Stimulated activated naive CD4-positive, alpha-beta T cell treated with Interleukin-2 at 50 U/mL for 16 hours (primary cell): ENCODE measurements around the gene AZU1.
"Not testable (repeated sequence)": the region's sequence is repeated elsewhere in the genome, so short reads cannot be mapped to it uniquely, and the experiment has no call there.

Experiments used
- DNase-seq: peaks from one replicate; lab custom pipeline; 2025; lab: John Stamatoyannopoulos, UW

AZU1 gene

DNA sequence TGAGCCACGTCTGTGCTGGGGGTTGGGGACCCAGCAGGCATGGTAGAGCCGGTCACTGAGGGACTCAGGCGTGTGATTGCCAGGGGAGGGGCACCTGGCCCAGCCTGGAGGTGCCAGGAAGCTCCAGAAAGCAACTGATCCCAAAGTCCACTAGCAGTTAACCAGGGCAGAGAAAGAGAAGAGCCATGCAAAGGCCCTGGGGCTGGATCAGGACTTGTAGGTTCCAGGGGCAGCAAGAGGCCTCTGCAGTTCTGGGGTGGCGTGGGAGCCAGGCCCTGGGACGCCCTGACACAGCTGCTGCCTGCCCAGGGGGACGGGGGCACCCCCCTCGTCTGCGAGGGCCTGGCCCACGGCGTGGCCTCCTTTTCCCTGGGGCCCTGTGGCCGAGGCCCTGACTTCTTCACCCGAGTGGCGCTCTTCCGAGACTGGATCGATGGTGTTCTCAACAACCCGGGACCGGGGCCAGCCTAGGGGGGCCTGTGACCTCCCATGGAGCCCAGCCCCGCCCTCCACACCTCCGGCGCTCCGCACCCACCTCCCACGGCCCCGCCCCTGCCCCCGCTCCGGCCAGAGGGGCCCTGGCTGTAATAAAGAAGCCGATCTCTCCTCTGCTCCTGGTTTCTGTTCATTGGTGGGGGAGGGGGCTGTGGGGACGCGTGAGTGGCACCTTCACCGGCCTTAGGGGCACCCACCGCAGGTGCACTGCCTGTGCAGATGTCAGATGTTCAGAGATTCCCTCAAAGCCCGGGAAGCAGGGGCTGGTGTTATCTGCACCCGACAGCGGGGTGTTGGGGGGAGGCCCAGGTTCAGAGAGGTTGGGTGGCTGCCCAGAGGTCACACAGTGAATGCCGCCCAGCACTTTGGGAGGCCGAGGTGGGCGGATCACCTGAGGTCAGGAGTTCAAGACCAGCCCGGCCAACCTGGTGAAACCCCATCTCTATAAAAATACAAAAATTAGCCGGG is 4.1 kb downstream of the AZU1 start:
- DNase-seq, result no peak

DNA sequence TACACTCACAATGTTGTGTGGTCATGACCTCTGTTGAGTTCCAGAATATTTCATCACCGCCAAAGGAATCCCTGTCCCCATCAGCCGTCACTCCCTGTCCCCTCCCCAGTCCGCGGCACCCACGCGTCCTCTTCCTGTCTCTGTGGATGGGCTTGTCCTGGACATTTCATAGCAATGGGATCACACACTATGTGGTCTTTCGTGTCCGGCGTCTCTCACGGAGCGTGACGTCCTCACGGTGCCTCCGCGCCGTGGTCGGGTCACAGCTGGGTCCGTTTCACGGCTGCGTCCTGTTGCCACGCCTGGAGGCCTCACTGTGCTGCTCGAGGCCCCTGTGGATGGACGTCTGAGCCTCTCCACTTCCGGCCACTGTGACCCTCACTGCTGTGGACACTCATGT is 6.6 kb downstream of the AZU1 start:
- no peak for DNase-seq

DNA sequence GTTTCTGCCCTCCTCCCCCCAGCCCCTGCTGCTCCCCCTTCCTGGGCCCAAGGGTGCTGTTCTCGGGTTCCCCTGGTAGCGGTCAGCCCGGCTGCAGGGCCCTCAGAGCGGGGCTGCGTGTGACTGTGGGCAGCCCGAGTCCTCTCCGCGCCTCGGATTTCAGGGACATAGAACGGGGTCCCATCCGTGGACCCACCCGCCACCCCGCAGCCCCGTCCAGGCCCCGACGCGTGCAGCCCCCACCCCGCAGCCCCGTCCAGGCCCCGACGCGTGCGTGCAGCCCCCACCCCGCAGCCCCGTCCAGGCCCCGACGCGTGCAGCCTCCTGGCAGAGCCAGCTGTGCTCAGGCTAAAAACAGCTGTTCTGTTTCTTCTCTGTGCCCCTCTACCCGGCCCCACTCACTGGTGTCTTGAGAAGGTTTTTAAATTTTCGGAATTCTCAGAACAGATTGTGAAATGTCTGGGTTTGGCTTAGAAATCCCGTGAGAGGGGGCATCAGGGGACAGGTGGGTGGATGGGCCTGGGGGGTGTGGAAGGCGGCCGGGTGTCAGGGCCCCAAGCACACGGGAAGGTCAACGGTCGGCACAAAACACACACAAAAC is 7.7 kb downstream of the AZU1 start:
- no peak for DNase-seq

DNA sequence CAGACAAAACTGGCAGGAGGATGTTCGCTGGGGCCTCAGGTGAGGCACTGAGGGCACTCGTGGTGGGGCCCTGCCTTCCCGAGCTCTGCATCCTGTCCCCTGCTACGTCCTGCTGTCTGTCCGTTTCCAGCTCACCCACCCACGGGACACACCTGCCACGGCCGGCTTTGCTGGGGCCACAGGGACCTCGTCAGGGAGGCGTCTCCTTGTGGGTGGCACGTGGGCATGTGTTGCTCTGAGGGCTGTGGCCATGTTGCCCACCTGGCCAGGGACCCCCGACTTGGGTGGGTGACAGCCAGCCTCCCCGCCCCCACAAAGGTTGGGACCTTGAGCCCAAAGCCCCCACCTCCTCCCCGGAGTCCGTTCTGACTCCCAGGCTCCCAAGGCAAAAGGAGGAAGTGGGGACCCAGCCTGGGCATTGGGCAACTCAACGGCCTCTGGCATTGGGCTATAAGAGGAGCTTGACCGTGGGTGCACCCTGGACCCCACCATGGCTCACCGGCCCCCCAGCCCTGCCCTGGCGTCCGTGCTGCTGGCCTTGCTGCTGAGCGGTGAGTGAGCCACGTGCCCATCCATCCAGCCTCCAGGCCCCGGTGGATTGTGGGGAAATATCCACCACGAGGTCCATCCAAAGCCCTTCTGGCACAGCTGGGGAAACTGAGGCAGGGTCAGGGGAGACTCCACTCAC is 13.0 kb downstream of the AZU1 start, which contains the start of gene PRTN3:
Gene PRTN3 (plus strand): TSS at position 481 of the 688 bp plus-strand sequence. CDS start 10 bp downstream, at position 491.
- DNase-seq, result no peak

GRCh38 chr19:842802-843179 is 15.2 kb downstream of the AZU1 start:
- DNase-seq, result not testable (repeated sequence)

DNA sequence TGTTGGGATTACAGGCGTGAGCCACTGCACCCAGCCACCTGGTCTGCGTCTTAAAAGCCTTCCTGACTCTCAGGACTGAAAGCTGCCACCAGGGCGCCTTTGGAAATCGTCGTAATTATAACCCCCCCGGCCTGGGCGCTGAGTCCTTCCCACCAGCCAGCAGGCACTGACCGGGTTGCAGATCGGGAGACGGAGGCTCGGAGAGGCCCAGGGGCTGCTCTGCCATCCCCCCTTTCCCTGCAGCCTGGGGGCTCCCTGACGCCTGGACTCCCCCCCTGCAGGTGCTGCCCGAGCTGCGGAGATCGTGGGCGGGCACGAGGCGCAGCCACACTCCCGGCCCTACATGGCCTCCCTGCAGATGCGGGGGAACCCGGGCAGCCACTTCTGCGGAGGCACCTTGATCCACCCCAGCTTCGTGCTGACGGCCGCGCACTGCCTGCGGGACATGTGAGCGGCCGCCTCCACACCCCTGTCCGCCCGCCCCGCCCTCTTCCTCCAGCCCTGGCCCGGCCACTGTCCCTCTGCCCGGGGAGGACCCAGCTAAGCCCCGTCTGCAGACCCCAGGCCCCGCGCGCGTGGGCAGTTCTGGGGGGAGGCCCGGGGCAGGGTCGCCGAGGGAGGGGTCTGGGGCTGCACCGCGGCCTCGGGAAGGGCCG is 15.7 kb downstream of the AZU1 start:
- DNase-seq, result no peak

DNA sequence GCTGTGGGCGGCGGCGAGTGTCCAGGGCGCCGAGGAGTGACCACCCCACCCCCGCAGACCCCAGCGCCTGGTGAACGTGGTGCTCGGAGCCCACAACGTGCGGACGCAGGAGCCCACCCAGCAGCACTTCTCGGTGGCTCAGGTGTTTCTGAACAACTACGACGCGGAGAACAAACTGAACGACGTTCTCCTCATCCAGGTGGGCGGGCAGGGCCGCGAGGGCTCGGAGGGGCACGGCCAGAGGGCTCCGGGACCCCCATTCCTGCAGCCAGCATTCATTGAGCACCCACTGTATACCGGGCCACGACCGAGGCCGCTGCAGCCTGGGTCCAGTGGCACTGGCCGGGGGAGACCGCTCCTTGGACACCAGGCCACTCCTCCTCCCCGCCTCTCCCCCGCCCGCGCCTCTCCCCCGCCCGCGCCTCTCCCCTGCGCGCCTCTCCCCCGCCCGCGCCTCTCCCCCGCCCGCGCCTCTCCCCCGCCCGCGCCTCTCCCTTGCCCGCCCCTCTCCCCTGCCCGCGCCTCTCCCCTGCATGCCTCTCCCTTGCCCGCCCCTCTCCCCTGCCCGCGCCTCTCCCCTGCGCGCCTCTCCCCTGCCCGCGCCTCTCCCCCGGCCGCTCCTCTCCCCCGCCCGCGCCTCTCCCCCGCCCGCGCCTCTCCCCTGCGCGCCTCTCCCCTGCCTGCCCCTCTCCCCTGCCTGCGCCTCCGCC is 16.4 kb downstream of the AZU1 start:
- no peak for DNase-seq

DNA sequence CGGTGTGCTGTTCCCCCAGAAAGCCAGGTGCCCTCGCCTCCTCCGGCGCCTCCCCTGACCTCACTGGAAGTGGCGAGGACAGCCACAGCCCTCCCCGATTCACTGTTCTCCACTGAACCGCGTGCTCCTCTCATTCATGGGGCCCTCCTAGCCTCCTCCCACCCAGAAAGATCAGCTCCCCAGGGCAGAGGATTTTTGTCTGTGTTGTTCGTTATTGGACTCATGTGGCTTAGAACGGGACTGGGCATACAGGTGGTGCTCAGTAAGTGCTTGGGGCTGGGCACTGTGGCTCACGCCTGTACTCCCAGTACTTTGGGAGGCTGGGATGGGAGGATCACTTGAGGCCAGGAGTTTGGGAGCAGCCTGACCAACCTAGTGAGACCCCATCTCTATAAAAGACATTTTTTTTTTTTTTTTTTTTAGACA is 16.9 kb downstream of the AZU1 start:
- no peak for DNase-seq

DNA sequence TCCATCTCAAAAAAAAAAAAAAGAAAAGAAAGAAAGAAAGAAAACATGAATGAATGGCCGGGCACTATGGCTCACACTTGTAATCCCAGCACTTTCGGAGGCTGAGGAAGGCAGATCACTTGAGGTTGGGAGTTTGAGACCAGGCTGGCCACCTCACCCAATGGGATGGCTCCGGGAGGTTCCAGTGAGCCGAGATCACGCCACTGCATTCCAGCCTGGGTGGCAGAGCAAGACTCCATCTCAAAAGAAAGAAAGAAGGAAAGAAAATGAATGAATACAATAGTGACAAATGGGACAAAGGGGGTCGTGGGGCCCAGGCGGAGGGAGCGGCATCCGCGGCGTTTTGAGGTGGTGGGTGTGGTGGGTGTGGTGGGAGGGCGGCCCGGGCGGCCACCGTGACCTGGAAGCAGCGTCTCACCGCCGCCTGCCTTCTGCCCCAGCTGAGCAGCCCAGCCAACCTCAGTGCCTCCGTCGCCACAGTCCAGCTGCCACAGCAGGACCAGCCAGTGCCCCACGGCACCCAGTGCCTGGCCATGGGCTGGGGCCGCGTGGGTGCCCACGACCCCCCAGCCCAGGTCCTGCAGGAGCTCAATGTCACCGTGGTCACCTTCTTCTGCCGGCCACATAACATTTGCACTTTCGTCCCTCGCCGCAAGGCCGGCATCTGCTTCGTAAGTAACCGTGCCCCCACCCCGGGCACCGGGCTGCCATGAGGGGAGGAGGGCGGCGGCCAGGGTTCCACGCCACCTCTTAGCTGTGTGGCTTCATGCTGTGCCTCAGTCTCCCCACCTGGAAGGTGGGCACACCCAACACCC is 18.3 kb downstream of the AZU1 start:
- DNase-seq, result no peak

- no peak for DNase-seq
Measured at GRCh38 chr19:848386-848921, 20.8 kb downstream of the AZU1 start.

DNA sequence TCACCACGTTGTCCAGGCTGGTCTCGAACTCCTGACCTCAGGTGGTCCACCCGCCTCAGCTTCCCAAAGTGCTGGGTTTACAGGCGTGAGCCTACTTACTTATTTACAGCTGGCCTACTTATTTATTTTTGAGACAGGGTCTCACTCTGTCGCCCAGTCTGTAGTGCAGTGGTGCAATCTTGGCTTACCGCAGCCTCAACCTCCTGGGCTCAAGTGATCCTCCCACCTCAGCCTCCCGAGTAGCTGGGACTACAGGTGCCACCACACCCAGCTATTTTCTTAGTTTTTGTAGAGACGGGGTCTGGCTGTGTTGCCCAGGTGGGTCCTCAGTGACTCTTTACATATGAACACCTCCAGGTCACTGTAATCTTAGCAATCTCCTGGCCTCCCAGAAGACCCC is 21.6 kb downstream of the AZU1 start:
- DNase-seq, result not testable (repeated sequence)

DNA sequence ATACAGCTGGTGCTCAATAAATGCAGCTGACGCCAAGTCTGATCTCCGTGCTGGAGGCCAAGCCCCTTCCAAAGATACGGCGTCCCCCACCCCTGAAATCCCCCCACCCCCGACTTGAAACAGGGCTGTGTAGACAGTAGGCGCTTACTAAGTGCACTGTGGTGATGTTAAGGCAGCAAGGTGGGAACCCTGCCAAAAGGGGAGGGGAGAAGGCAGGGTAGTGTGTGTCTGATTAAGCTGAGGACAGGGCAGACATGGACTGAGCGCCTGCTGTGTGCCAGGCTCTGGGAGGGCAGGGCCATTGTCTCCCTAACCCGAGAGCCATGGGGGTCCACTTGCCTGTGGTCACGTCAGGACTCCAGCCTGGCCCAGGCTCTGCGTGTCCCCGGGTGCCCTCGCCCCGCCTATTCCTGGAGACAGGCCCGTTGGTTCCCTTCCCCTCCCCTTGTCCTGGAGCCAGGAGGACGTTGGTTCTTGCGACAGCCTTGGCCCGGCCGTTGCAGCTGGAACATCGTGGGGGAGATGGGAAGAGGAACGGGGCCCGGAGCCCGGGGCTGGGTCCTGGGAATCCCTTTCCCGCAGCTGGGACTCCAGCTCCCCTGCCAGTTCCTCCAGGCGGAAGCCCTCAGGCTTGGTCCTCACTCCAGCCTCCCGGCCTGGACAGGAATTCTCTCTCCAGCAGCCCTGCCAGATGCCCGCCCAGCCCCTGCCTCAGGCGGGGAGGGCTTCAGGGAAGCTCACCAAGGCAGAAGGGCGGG is 22.8 kb downstream of the AZU1 start:
- DNase-seq, result no peak

DNA sequence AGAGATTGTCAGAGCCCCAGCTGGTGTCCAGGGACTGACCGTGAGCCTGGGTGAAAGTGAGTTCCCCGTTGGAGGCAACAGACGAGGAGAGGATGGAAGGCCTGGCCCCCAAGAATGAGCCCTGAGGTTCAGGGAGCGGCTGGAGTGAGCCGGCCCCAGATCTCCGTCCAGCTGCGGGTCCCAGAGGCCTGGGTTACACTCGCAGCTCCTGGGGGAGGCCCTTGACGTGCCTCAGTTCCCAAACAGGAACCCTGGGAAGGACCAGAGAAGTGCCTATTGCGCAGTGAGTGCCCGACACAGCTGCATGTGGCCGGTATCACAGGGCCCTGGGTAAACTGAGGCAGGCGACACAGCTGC is 23.3 kb downstream of the AZU1 start:
- DNase-seq, result no peak

DNA sequence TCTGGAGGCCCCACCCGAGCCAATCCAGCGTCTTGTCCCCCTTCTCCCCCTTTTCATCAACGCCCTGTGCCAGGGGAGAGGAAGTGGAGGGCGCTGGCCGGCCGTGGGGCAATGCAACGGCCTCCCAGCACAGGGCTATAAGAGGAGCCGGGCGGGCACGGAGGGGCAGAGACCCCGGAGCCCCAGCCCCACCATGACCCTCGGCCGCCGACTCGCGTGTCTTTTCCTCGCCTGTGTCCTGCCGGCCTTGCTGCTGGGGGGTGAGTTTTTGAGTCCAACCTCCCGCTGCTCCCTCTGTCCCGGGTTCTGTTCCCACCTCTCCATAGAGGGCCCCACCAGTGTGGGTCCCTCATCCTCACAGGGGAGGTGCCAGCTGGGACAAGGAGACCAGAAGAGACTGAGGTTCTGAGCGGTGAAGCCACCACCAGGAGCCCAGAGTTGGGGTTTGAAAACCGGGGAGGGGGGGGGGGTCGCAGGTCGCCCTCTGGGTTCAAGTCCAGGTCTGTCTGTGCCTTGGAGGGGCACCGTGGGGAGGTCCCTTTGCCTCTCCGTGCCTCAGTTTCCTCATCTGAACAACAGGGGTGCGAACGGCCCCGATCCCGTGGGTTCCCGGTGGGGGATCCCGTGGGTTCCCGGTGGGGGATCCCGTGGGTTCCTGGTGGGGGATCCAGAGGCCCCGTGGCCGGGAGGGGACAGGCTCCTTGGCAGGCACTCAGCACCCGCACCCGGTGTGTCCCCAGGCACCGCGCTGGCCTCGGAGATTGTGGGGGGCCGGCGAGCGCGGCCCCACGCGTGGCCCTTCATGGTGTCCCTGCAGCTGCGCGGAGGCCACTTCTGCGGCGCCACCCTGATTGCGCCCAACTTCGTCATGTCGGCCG is 24.7 kb downstream of the AZU1 start, which contains the start of gene ELANE:
Gene ELANE (plus strand): TSS at position 168 of the 878 bp plus-strand sequence. CDS start 26 bp downstream, at position 194.
- DNase-seq, result no peak

DNA sequence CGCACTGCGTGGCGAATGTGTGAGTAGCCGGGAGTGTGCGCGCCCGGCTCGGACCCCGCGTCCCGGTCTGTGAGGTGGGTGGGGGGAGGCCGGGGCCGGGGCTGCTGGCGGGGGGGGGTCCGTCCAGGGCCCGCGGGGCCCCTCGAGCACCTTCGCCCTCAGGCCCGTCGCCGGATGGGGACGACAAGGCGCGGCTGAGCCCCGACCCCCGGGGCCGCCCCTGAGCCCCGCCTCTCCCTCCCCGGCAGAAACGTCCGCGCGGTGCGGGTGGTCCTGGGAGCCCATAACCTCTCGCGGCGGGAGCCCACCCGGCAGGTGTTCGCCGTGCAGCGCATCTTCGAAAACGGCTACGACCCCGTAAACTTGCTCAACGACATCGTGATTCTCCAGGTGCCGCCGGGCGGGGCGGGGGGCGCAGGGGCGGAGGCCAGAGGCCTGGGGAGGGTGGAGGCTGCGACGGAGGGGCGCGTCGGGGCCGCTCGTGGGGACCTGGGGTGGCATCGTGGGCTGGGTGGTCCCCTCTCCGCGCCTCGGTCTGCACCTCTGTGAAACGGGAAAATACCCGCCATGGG is 25.5 kb downstream of the AZU1 start:
- no peak for DNase-seq

GRCh38 chr19:853614-854220 is 26.1 kb downstream of the AZU1 start:
- DNase-seq, result not testable (repeated sequence)

- no peak for DNase-seq
Measured at GRCh38 chr19:854549-854948, 26.9 kb downstream of the AZU1 start.

DNA sequence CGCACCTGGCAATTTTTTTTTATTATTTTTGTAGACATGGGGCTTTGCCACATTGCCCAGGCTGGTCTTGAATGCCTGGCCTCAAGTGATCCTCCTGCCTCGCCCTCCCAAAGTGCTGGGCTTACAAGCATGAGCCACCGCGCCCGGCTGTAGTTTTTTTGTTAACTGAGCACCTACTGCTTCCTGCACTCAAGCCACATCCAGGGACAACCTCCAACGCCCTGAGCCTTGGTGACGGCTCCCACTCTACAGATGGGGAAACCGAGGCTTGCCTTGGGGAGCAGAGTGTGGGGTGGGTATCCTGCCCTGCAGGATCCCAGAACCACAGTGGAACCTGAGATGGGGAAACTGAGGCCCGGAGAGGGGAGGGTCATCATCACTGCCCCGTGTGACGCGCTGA is 27.5 kb downstream of the AZU1 start:
- no peak for DNase-seq
